ENCODE measurements around the gene UGT1A6.

UGT1A6 gene

GRCh38 chr2:233775414-233775813 lies 82.7 kb downstream of the UGT1A6 start:
- Histone ChIP-seq H2BK120ac (ENCODE audit: low read depth, low read length) (no peak overlapping the region), H3K4ac (ENCODE audit: low read depth, low read length) (no peak overlapping the region), H3K23ac (ENCODE audit: low read length) (no peak overlapping the region), H3K27me3 (ENCODE audit: insufficient read depth, low read length, poor library complexity) (no peaks in the 10 kb centered on the region), H4K5ac (ENCODE audit: low read length) (no peak overlapping the region), H3K4me3 (ENCODE audit: low read length) (no peak overlapping the region), H3K9ac (ENCODE audit: low read length) (no peak overlapping the region), H3K4me2 (ENCODE audit: low read length) (no peak overlapping the region), H3K4me1 (ENCODE audit: control insufficient read depth, low read depth, low read length) (no peaks in the 10 kb centered on the region), H3K79me2 (ENCODE audit: control insufficient read depth, insufficient read depth, low read length) (no peaks in the 10 kb centered on the region), H3K36me3 (ENCODE audit: control insufficient read depth, insufficient read depth, low read length) (no peaks in the 10 kb centered on the region), H2BK15ac (replicated peaks; ENCODE audit: low read depth) (no peak overlapping the region), H2BK5ac (ENCODE audit: low read length) (no peak overlapping the region), H3K27ac (ENCODE audit: low read depth, low read length) (no peak overlapping the region), H3K56ac (ENCODE audit: low read length) (no peak overlapping the region), H3K79me1 (ENCODE audit: low read length) (no peaks in the 10 kb centered on the region), H3K18ac (ENCODE audit: low read length) (no peak overlapping the region), H2AK5ac (ENCODE audit: low read length) (no peak overlapping the region), H4K8ac (ENCODE audit: low read depth, low read length) (no peak overlapping the region)
- no CpG with 5 or more reads among the region's 6 CpGs for WGBS (ENCODE audit: extremely low coverage, insufficient coverage, low lambda C conversion rate)
- no peak for DNase-seq

- no peaks in the 10 kb centered on the region for H3K4me1 ChIP-seq (ENCODE audit: control insufficient read depth, low read depth, low read length)
- whole genome bisulfite sequencing (ENCODE audit: extremely low coverage, insufficient coverage, low lambda C conversion rate) = no CpG with 5 or more reads among the region's 2 CpGs
- H3K27me3 ChIP-seq (ENCODE audit: insufficient read depth, low read length, poor library complexity) = no peaks in the 10 kb centered on the region
- no peak within 1 kb of the TSS for H4K8ac ChIP-seq (ENCODE audit: low read depth, low read length)
- H3K56ac ChIP-seq (ENCODE audit: low read length) = no peak within 1 kb of the TSS
- H3K27ac ChIP-seq (ENCODE audit: low read depth, low read length) = no peak within 1 kb of the TSS
- no peak within 1 kb of the TSS for H3K4ac ChIP-seq (ENCODE audit: low read depth, low read length)
- no peak within 1 kb of the TSS for H3K9ac ChIP-seq (ENCODE audit: low read length)
- H4K5ac ChIP-seq (ENCODE audit: low read length) = no peak within 1 kb of the TSS
- no peaks in the 10 kb centered on the region for H3K79me2 ChIP-seq (ENCODE audit: control insufficient read depth, insufficient read depth, low read length)
- no peak within 1 kb of the TSS for H2BK120ac ChIP-seq (ENCODE audit: low read depth, low read length)
- H3K4me3 ChIP-seq (ENCODE audit: low read length) = no peak within 1 kb of the TSS
- no peak within 1 kb of the TSS for H3K23ac ChIP-seq (ENCODE audit: low read length)
- no peak within 1 kb of the TSS for H3K4me2 ChIP-seq (ENCODE audit: low read length)
- H3K36me3 ChIP-seq (ENCODE audit: control insufficient read depth, insufficient read depth, low read length) = no peaks in the 10 kb centered on the region
- H2AK5ac ChIP-seq (ENCODE audit: low read length) = no peak within 1 kb of the TSS
- H2BK15ac ChIP-seq (replicated peaks; ENCODE audit: low read depth) = no peak within 1 kb of the TSS
- no peak for DNase-seq
- H3K18ac ChIP-seq (ENCODE audit: low read length) = no peak within 1 kb of the TSS
- H3K79me1 ChIP-seq (ENCODE audit: low read length) = no peaks in the 10 kb centered on the region
- no peak within 1 kb of the TSS for H2BK5ac ChIP-seq (ENCODE audit: low read length)
Observed at GRCh38 chr2:233778030-233778429, 85.3 kb downstream of the UGT1A6 start, which contains the start of gene MROH2A. Gene MROH2A (plus strand): TSS chr2:233778330. CDS start chr2:233779359, 1,029 bp downstream.

GRCh38 chr2:233779722-233780121 lies 87.0 kb downstream of the UGT1A6 start:
- Histone ChIP-seq H3K18ac (ENCODE audit: low read length) (no peak overlapping the region), H2AK5ac (ENCODE audit: low read length) (no peak overlapping the region), H3K23ac (ENCODE audit: low read length) (no peak overlapping the region), H3K27ac (ENCODE audit: low read depth, low read length) (no peak overlapping the region), H3K79me1 (ENCODE audit: low read length) (no peaks in the 10 kb centered on the region), H4K5ac (ENCODE audit: low read length) (no peak overlapping the region), H2BK120ac (ENCODE audit: low read depth, low read length) (no peak overlapping the region), H3K4me3 (ENCODE audit: low read length) (no peak overlapping the region), H3K4me2 (ENCODE audit: low read length) (no peak overlapping the region), H3K79me2 (ENCODE audit: control insufficient read depth, insufficient read depth, low read length) (no peaks in the 10 kb centered on the region), H2BK5ac (ENCODE audit: low read length) (no peak overlapping the region), H2BK15ac (replicated peaks; ENCODE audit: low read depth) (no peak overlapping the region), H3K9ac (ENCODE audit: low read length) (no peak overlapping the region), H3K4me1 (ENCODE audit: control insufficient read depth, low read depth, low read length) (no peaks in the 10 kb centered on the region), H3K36me3 (ENCODE audit: control insufficient read depth, insufficient read depth, low read length) (no peaks in the 10 kb centered on the region), H3K27me3 (ENCODE audit: insufficient read depth, low read length, poor library complexity) (no peaks in the 10 kb centered on the region), H3K4ac (ENCODE audit: low read depth, low read length) (no peak overlapping the region), H4K8ac (ENCODE audit: low read depth, low read length) (no peak overlapping the region), H3K56ac (ENCODE audit: low read length) (no peak overlapping the region)
- no peak for DNase-seq
- WGBS (ENCODE audit: extremely low coverage, insufficient coverage, low lambda C conversion rate) = no CpG with 5 or more reads among the region's 4 CpGs

GRCh38 chr2:233780771-233781170 lies 88.1 kb downstream of the UGT1A6 start:
- Histone ChIP-seq H3K27me3 (ENCODE audit: insufficient read depth, low read length, poor library complexity) (no peaks in the 10 kb centered on the region), H3K4me2 (ENCODE audit: low read length) (no peak overlapping the region)

GRCh38 chr2:233789554-233789953 lies 96.9 kb downstream of the UGT1A6 start:
- Histone ChIP-seq H3K36me3 (ENCODE audit: control insufficient read depth, insufficient read depth, low read length) (no peaks in the 10 kb centered on the region), H3K4me2 (ENCODE audit: low read length) (no peak overlapping the region), H2BK120ac (ENCODE audit: low read depth, low read length) (no peak overlapping the region), H3K27me3 (ENCODE audit: insufficient read depth, low read length, poor library complexity) (no peaks in the 10 kb centered on the region), H3K9ac (ENCODE audit: low read length) (no peak overlapping the region), H3K4ac (ENCODE audit: low read depth, low read length) (no peak overlapping the region), H3K4me1 (ENCODE audit: control insufficient read depth, low read depth, low read length) (no peaks in the 10 kb centered on the region), H3K4me3 (ENCODE audit: low read length) (no peak overlapping the region), H3K23ac (ENCODE audit: low read length) (no peak overlapping the region), H3K18ac (ENCODE audit: low read length) (no peak overlapping the region), H3K79me2 (ENCODE audit: control insufficient read depth, insufficient read depth, low read length) (no peaks in the 10 kb centered on the region), H4K8ac (ENCODE audit: low read depth, low read length) (no peak overlapping the region), H4K5ac (ENCODE audit: low read length) (no peak overlapping the region), H2AK5ac (ENCODE audit: low read length) (no peak overlapping the region), H2BK5ac (ENCODE audit: low read length) (no peak overlapping the region), H3K56ac (ENCODE audit: low read length) (no peak overlapping the region), H3K27ac (ENCODE audit: low read depth, low read length) (no peak overlapping the region), H2BK15ac (replicated peaks; ENCODE audit: low read depth) (no peak overlapping the region), H3K79me1 (ENCODE audit: low read length) (no peaks in the 10 kb centered on the region)
- no peak for DNase-seq
- no CpG with 5 or more reads among the region's 7 CpGs for WGBS (ENCODE audit: extremely low coverage, insufficient coverage, low lambda C conversion rate)

More at GRCh38 chr2:233780771-233781170, 88.1 kb downstream of the UGT1A6 start:
- Histone ChIP-seq H3K79me1 (ENCODE audit: low read length) (no peaks in the 10 kb centered on the region), H3K36me3 (ENCODE audit: control insufficient read depth, insufficient read depth, low read length) (no peaks in the 10 kb centered on the region), H3K56ac (ENCODE audit: low read length) (no peak overlapping the region), H3K9ac (ENCODE audit: low read length) (no peak overlapping the region), H2BK15ac (replicated peaks; ENCODE audit: low read depth) (no peak overlapping the region), H3K4ac (ENCODE audit: low read depth, low read length) (no peak overlapping the region), H3K4me3 (ENCODE audit: low read length) (no peak overlapping the region), H2BK5ac (ENCODE audit: low read length) (no peak overlapping the region), H4K5ac (ENCODE audit: low read length) (no peak overlapping the region), H3K79me2 (ENCODE audit: control insufficient read depth, insufficient read depth, low read length) (no peaks in the 10 kb centered on the region), H3K23ac (ENCODE audit: low read length) (no peak overlapping the region), H4K8ac (ENCODE audit: low read depth, low read length) (no peak overlapping the region), H3K18ac (ENCODE audit: low read length) (no peak overlapping the region), H2AK5ac (ENCODE audit: low read length) (no peak overlapping the region), H3K27ac (ENCODE audit: low read depth, low read length) (no peak overlapping the region), H3K4me1 (ENCODE audit: control insufficient read depth, low read depth, low read length) (no peaks in the 10 kb centered on the region), H2BK120ac (ENCODE audit: low read depth, low read length) (no peak overlapping the region)
- DNase-seq = no peak
- WGBS (ENCODE audit: extremely low coverage, insufficient coverage, low lambda C conversion rate) = no CpG with 5 or more reads among the region's 4 CpGs

GRCh38 chr2:233791151-233791882 lies 98.6 kb downstream of the UGT1A6 start:
- H2BK5ac ChIP-seq (ENCODE audit: low read length) = no peak overlapping the region
- no peaks in the 10 kb centered on the region for H3K79me2 ChIP-seq (ENCODE audit: control insufficient read depth, insufficient read depth, low read length)
- H3K4me1 ChIP-seq (ENCODE audit: control insufficient read depth, low read depth, low read length) = no peaks in the 10 kb centered on the region
- no peak overlapping the region for H3K4ac ChIP-seq (ENCODE audit: low read depth, low read length)
- DNase-seq = no peak
- no peak overlapping the region for H3K56ac ChIP-seq (ENCODE audit: low read length)
- H3K23ac ChIP-seq (ENCODE audit: low read length) = no peak overlapping the region
- WGBS (ENCODE audit: extremely low coverage, insufficient coverage, low lambda C conversion rate) = no CpG with 5 or more reads among the region's 18 CpGs
- H2AK5ac ChIP-seq (ENCODE audit: low read length) = no peak overlapping the region
- H3K27me3 ChIP-seq (ENCODE audit: insufficient read depth, low read length, poor library complexity) = no peaks in the 10 kb centered on the region
- H4K8ac ChIP-seq (ENCODE audit: low read depth, low read length) = no peak overlapping the region
- H3K4me3 ChIP-seq (ENCODE audit: low read length) = no peak overlapping the region
- no peak overlapping the region for H3K27ac ChIP-seq (ENCODE audit: low read depth, low read length)
- H3K9ac ChIP-seq (ENCODE audit: low read length) = no peak overlapping the region
- H3K36me3 ChIP-seq (ENCODE audit: control insufficient read depth, insufficient read depth, low read length) = no peaks in the 10 kb centered on the region
- H3K4me2 ChIP-seq (ENCODE audit: low read length) = no peak overlapping the region
- H4K5ac ChIP-seq (ENCODE audit: low read length) = no peak overlapping the region
- no peak overlapping the region for H3K18ac ChIP-seq (ENCODE audit: low read length)
- H3K79me1 ChIP-seq (ENCODE audit: low read length) = no peaks in the 10 kb centered on the region
- H2BK120ac ChIP-seq (ENCODE audit: low read depth, low read length) = no peak overlapping the region
- no peak overlapping the region for H2BK15ac ChIP-seq (replicated peaks; ENCODE audit: low read depth)

All from mesendoderm (in vitro differentiated cells).